CD14-positive monocyte (primary cell): ENCODE data around the gene PERM1. TPM values are rescaled to one million over a fixed set of nuclear protein-coding genes. Genes with fewer than 3 reads are reported as not detected.
"Not testable (repeated sequence)": the region's sequence is repeated elsewhere in the genome, so short reads cannot be mapped to it uniquely, and the experiment has no call there.

ENCODE experiments used
- DNase-seq, 3 donors: peaks; one replicate each; pipeline ENCODE4 v3.0.0-alpha.2; 2011 to 2022
- H2AFZ ChIP-seq: 2 replicates; pipeline ENCODE4 v1.6.0; 2012; ENCODE audit warnings: mild to moderate bottlenecking, low read depth, low read length, inconsistent platforms; ENCODE audit not compliant: insufficient read depth, poor library complexity, severe bottlenecking
- H3K27ac ChIP-seq, 2 donors: 1 replicate in 1 of 2; 2 replicates in 1 of 2; pipeline ENCODE4 v1.5.1; 2012 to 2013; ENCODE audit warnings: low read length in 2 of 2, control low read depth in 1 of 2, inconsistent platforms in 1 of 2, low read depth in 1 of 2, mild to moderate bottlenecking in 1 of 2
- H3K27me3 ChIP-seq, 2 donors: one replicate each; pipeline versions ENCODE4 v1.6.0 to v1.6.1; 2011 to 2013; ENCODE audit warnings: low read length in 2 of 2; ENCODE audit not compliant: control insufficient read depth in 2 of 2, insufficient read depth in 2 of 2
- H3K36me3 ChIP-seq, 2 donors: replicated peaks in 1 of 2; 1 replicate in 1 of 2; 2 replicates in 1 of 2; pipeline versions ENCODE4 v1.5.1 to v1.6.1; 2012 to 2013; ENCODE audit warnings: low read length in 2 of 2, control low read depth in 1 of 2, inconsistent platforms in 1 of 2, mild to moderate bottlenecking in 1 of 2; ENCODE audit not compliant: insufficient read depth in 2 of 2, control insufficient read depth in 1 of 2
- H3K4me1 ChIP-seq, 2 donors: 1 replicate in 1 of 2; 2 replicates in 1 of 2; pipeline versions ENCODE4 v1.5.1 to v1.6.1; 2012 to 2013; ENCODE audit warnings: low read length in 2 of 2, control low read depth in 1 of 2, inconsistent platforms in 1 of 2, mild to moderate bottlenecking in 1 of 2, moderate library complexity in 1 of 2; ENCODE audit not compliant: insufficient read depth in 2 of 2, control insufficient read depth in 1 of 2
- H3K4me2 ChIP-seq: replicated peaks from 2 replicates; pipeline ENCODE3; 2012; ENCODE audit warnings: low read length, moderate library complexity, mild to moderate bottlenecking; ENCODE audit not compliant: poor library complexity, severe bottlenecking; ENCODE audit errors: extremely low read depth
- H3K4me3 ChIP-seq, 3 experiments: fragments of 200-600 bp in 1 of 3; sonication (generic) in 1 of 3; replicated peaks in 1 of 3; 1 replicate in 2 of 3; 2 replicates in 1 of 3; pipeline ENCODE4 v1.5.1; 2011 to 2013; ENCODE audit warnings: low read length in 3 of 3, mild to moderate bottlenecking in 3 of 3, control low read depth in 2 of 3, low read depth in 2 of 3, inconsistent platforms in 1 of 3, moderate library complexity in 1 of 3
- H3K79me2 ChIP-seq: 2 replicates; pipeline ENCODE4 v1.6.0; 2012; ENCODE audit warnings: mild to moderate bottlenecking, control low read depth, inconsistent platforms, low read length, moderate library complexity; ENCODE audit not compliant: insufficient read depth
- H3K9ac ChIP-seq: 2 replicates; pipeline ENCODE4 v1.6.0; 2017; ENCODE audit warnings: low read length, mild to moderate bottlenecking; ENCODE audit not compliant: insufficient read depth, poor library complexity, severe bottlenecking
- H3K9me3 ChIP-seq, 2 donors: replicated peaks in 1 of 2; 1 replicate in 1 of 2; 2 replicates in 1 of 2; pipeline versions ENCODE4 v1.5.1 to v1.6.1; 2012 to 2013; ENCODE audit warnings: low read length in 2 of 2, control low read depth in 1 of 2; ENCODE audit not compliant: control insufficient read depth in 1 of 2, insufficient read depth in 1 of 2
- H4K20me1 ChIP-seq: 2 replicates; pipeline ENCODE4 v1.6.0; 2012; ENCODE audit warnings: mild to moderate bottlenecking, low read length, control low read depth, moderate library complexity; ENCODE audit not compliant: insufficient read depth
- H3K27ac Mint-ChIP-seq, 7 donors: one replicate each; pipeline ENCODE4 v1.8.0; 2020; ENCODE audit warnings: mild to moderate bottlenecking in 7 of 7, mixed read lengths in 7 of 7, moderate library complexity in 6 of 7, inconsistent platforms in 2 of 7
- H3K27me3 Mint-ChIP-seq, 3 donors: one replicate each; pipeline ENCODE4 v1.8.0; 2021 to 2022; ENCODE audit warnings: low read depth in 3 of 3, mild to moderate bottlenecking in 3 of 3, mixed read lengths in 3 of 3, moderate library complexity in 3 of 3, inconsistent platforms in 1 of 3
- H3K36me3 Mint-ChIP-seq, 2 donors: one replicate each; pipeline ENCODE4 v1.8.0; 2020; ENCODE audit warnings: mixed read lengths in 2 of 2, inconsistent platforms in 1 of 2, mild to moderate bottlenecking in 1 of 2
- H3K4me1 Mint-ChIP-seq: one replicate; pipeline ENCODE4 v1.8.0; 2020; ENCODE audit warnings: mild to moderate bottlenecking, mixed read lengths
- H3K4me3 Mint-ChIP-seq, 2 donors: one replicate each; pipeline ENCODE4 v1.8.0; 2020; ENCODE audit warnings: mild to moderate bottlenecking in 2 of 2, mixed read lengths in 2 of 2, moderate library complexity in 1 of 2
- H3K9me3 Mint-ChIP-seq, 7 donors: one replicate each; pipeline ENCODE4 v1.8.0; 2020 to 2022; ENCODE audit warnings: mixed read lengths in 7 of 7, mild to moderate bottlenecking in 6 of 7, moderate library complexity in 6 of 7, inconsistent platforms in 2 of 7
- WGBS: methylation state at CpG from one replicate; pipeline ENCODE4 v1.1.5; 2013; ENCODE audit warnings: missing lambda C conversion rate; ENCODE audit not compliant: insufficient coverage; 5-methylcytosine and 5-hydroxymethylcytosine counted together
- intact Hi-C, 2 donors: fragments of 100-400 bp; cut with micrococcal nuclease; formaldehyde crosslinking; loops; one replicate each; pipeline versions ENCODE4 v1.15.0 to v1.15.1; 2023
- polyA plus RNA-seq, 3 donors: library from polyadenylated mRNA; depleted of rRNA in 1 of 3; unstranded in 2 of 3; stranded (reverse) in 1 of 3; fragments of 300-500 nt in 2 of 3; fragments of >200 nt in 1 of 3; fragmentation: Illumina TruSeq in 2 of 3; gene quantifications; 1 replicate in 2 of 3; 2 replicates in 1 of 3; pipeline ENCODE4 v1.2.3, GENCODE V29; 2012 to 2021
- TF ChIP-seq, protein P1 (sequence below): fragments of 200-600 bp; IDR thresholded peaks from one replicate; pipeline ENCODE4 v1.8.0; 2022; ENCODE audit warnings: antibody characterized with exemption, mild to moderate bottlenecking

The PERM1 gene
- polyA plus RNA-seq, 3 donors, result not detected

- peak overlapping the region; percentile 72 for H3K4me2 ChIP-seq
- Mint-ChIP-seq H3K4me1 (peaks cover 6% of the 10 kb centered on the region), H3K27me3 (peaks cover 29 to 42% (median 40%) of the 10 kb centered on the region in 3 donors), H3K36me3 (no peaks in the 10 kb centered on the region), H3K9me3 (peaks cover 0 to 6% (median 0%) of the 10 kb centered on the region in 7 donors), H3K4me3 (peak overlapping the region; percentile 73 to 74), H3K27ac (peak overlapping the region in 1 of 7 donors; percentile 19)
- peak overlapping the region; percentile 21 for H3K9ac ChIP-seq
- no peak overlapping the region for H3K27ac ChIP-seq
- peak; percentile 68 to 76 (median 72) for DNase-seq
- peak overlapping the region; percentile 72 for H2AFZ ChIP-seq
- no peaks in the 10 kb centered on the region for H3K79me2 ChIP-seq
- peaks cover 14 to 31% of the 10 kb centered on the region in 2 donors for H3K4me1 ChIP-seq
- intact Hi-C loops, result loop anchor here in 1 of 2 donors (10.0 kb wide), 1 partner anchor 355 kb away; the partner anchor contains the start of gene AURKAIP1
- H3K4me3 ChIP-seq, result peak overlapping the region; percentile 30 to 61 (median 31)
- no peaks in the 10 kb centered on the region for H4K20me1 ChIP-seq
- no peaks in the 10 kb centered on the region for H3K9me3 ChIP-seq
- WGBS, result under 1% methylated on average over 57 of the region's 91 CpGs
- H3K36me3 ChIP-seq, result no peaks in the 10 kb centered on the region
- peaks cover 7 to 36% of the 10 kb centered on the region in 2 donors for H3K27me3 ChIP-seq
- TF ChIP-seq, protein P1, sequence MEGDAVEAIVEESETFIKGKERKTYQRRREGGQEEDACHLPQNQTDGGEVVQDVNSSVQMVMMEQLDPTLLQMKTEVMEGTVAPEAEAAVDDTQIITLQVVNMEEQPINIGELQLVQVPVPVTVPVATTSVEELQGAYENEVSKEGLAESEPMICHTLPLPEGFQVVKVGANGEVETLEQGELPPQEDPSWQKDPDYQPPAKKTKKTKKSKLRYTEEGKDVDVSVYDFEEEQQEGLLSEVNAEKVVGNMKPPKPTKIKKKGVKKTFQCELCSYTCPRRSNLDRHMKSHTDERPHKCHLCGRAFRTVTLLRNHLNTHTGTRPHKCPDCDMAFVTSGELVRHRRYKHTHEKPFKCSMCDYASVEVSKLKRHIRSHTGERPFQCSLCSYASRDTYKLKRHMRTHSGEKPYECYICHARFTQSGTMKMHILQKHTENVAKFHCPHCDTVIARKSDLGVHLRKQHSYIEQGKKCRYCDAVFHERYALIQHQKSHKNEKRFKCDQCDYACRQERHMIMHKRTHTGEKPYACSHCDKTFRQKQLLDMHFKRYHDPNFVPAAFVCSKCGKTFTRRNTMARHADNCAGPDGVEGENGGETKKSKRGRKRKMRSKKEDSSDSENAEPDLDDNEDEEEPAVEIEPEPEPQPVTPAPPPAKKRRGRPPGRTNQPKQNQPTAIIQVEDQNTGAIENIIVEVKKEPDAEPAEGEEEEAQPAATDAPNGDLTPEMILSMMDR, result peak; percentile 36
Measured at GRCh38 chr1:1019122-1019999, 37.5 kb upstream of the PERM1 start.

- H3K4me1 ChIP-seq, result peaks cover 23 to 41% of the 10 kb centered on the region in 2 donors
- intact Hi-C loops, result loop anchor here in 1 of 2 donors (10.0 kb wide), 1 partner anchor 356 kb away; the partner anchor contains the start of gene AURKAIP1
- H3K79me2 ChIP-seq, H3K9me3 ChIP-seq, H4K20me1 ChIP-seq, H3K9ac ChIP-seq, H3K4me2 ChIP-seq, H3K36me3 Mint-ChIP-seq, H3K9me3 Mint-ChIP-seq, DNase-seq, H3K27ac ChIP-seq, H3K36me3 ChIP-seq, H2AFZ ChIP-seq, H3K27ac Mint-ChIP-seq, H3K4me3 ChIP-seq, H3K4me3 Mint-ChIP-seq: not testable (repeated sequence)
- H3K27me3 Mint-ChIP-seq, result peaks cover 27 to 37% (median 35%) of the 10 kb centered on the region in 3 donors
- H3K27me3 ChIP-seq, result peaks cover 7 to 29% of the 10 kb centered on the region in 2 donors
- peaks cover 16% of the 10 kb centered on the region for H3K4me1 Mint-ChIP-seq
- 90% methylated on average over 23 of the region's 26 CpGs for WGBS
Measured at GRCh38 chr1:1018321-1018685, 36.4 kb upstream of the PERM1 start.

DNA sequence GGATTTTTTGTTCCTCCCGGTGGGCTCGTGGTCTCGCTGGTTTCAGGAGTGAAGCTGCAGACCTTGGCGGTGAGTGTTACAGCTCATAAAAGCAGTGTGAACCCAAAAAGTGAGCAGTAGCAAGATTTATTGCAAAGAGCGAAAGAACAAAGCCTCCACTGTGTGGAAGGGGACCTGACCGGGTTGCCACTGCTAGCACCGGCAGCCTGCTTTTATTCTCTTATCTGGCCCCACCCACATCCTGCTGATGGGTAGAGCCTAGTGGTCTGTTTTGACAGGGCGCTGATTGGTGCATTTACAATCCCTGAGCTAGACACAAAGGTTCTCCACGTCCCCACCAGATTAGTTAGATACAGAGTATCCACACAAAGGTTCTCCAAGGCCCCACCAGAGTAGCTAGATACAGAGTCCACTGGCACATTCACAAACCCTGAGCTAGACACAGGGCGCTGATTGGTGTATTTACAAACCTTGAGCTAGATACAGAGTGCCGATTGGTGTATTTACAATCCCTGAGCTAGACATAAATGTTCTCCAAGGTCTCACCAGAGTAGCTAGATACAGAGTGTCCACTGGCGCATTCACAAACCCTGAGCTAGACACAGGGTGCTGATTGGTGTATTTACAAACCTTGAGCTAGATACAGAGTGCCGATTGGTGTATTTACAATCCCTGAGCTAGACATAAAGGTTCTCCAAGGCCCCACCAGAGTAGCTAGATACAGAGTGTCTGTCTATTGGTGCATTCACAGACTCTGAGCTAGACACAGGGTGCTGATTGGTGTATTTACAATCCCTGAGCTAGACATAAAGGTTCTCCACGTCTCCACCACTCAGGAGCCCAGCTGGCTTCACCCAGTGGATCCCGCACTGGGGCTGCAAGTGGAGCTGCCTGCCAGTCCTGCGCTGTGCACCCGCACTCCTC is 35.8 kb upstream of the PERM1 start:
- H3K9ac ChIP-seq, DNase-seq, H2AFZ ChIP-seq, H3K79me2 ChIP-seq, H3K36me3 Mint-ChIP-seq, H3K36me3 ChIP-seq, H3K4me2 ChIP-seq, H4K20me1 ChIP-seq, H3K27ac ChIP-seq, H3K4me3 ChIP-seq, H3K27ac Mint-ChIP-seq, H3K9me3 Mint-ChIP-seq, H3K9me3 ChIP-seq: not testable (repeated sequence)
- Histone ChIP-seq H3K4me1 (peaks cover 26 to 45% of the 10 kb centered on the region in 2 donors), H3K27me3 (peaks cover 7 to 22% of the 10 kb centered on the region in 2 donors)
- intact Hi-C loops, result loop anchor here in 1 of 2 donors (10.0 kb wide), 1 partner anchor 357 kb away; the partner anchor contains the start of gene AURKAIP1
- WGBS, result 89% methylated on average over 8 of the region's 17 CpGs
- peaks cover 19% of the 10 kb centered on the region for H3K4me1 Mint-ChIP-seq
- peaks cover 22 to 31% (median 28%) of the 10 kb centered on the region in 3 donors for H3K27me3 Mint-ChIP-seq
- H3K4me3 Mint-ChIP-seq, result peak overlapping the region in 1 of 2 donors; percentile 39
